ENCODE results near the gene GLB1L2.
"Not testable (repeated sequence)": the region's sequence is repeated elsewhere in the genome, so short reads cannot be mapped to it uniquely, and the experiment has no call there.

The GLB1L2 gene

DNA sequence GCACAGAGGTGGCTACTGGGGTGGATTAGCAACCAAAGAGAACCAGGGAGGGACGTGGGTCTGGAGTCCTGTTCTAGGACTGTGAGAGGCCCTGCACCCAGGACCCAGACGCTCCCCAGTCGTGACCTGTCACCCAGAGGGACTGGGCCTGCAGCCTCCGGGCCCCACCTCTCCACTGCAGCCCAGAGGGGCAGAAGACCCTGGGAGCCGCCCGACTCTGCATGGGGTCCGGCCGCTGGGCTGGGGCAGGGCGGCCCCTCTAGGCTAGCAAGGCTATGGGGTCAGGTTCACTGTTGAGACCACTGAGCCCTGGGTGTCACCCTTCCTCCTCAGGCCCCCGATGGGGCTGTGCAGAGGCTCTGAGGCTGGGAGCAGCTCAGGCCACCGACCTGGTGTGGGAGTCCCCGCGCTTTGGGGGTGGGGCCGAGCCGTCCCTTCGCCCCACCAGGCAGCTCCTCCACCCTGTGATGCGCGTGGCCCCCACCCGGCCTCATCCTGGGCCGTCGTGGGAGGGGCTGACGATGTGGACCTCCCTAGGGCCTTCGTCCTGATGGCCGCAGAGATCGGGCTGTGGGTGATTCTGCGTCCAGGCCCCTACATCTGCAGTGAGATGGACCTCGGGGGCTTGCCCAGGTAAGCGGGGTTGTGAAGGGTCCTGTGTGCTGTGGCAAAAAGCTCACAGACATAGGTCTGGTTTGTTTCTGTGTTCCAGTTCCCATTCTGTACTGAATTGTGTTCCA is 12.9 kb downstream of the GLB1L2 start:
- H3K27ac ChIP-seq (ENCODE audit: low read depth, low read length); H3K14ac ChIP-seq (ENCODE audit: low read length); H3K4ac ChIP-seq (ENCODE audit: low read depth, low read length); H2AK5ac ChIP-seq (ENCODE audit: low read length); H2BK12ac ChIP-seq (ENCODE audit: low read length); H3K79me1 ChIP-seq (ENCODE audit: low read length); H3K9me3 ChIP-seq (ENCODE audit: insufficient read depth, low read depth, low read length); H3K27me3 ChIP-seq (ENCODE audit: insufficient read depth, low read length); H4K91ac ChIP-seq (ENCODE audit: low read depth, low read length); H2BK120ac ChIP-seq (ENCODE audit: insufficient read depth, low read length, poor library complexity); H2AFZ ChIP-seq (ENCODE audit: insufficient read depth, low read length, poor library complexity); H3K4me2 ChIP-seq (ENCODE audit: low read length); H3K23ac ChIP-seq (ENCODE audit: low read length); H3K79me2 ChIP-seq (ENCODE audit: control insufficient read depth, insufficient read depth, low read length, poor library complexity); H3K4me3 ChIP-seq (ENCODE audit: low read depth, low read length); DNase-seq; H4K8ac ChIP-seq (ENCODE audit: low read depth, low read length); H2BK5ac ChIP-seq (ENCODE audit: low read depth, low read length, poor library complexity); H3K36me3 ChIP-seq (ENCODE audit: control insufficient read depth in 1 of 2, insufficient read depth in 2 of 2, low read length in 2 of 2); H4K12ac ChIP-seq (ENCODE audit: low read depth, low read length); H3K9ac ChIP-seq (ENCODE audit: low read length); H3K4me1 ChIP-seq (ENCODE audit: control insufficient read depth in 1 of 2, insufficient read depth in 2 of 2, low read length in 2 of 2); H3K18ac ChIP-seq (ENCODE audit: low read length): not testable (repeated sequence)
- WGBS (ENCODE audit: extremely low coverage, insufficient coverage, insufficient read length): no CpG with 5 or more reads among the region's 28 CpGs

GRCh38 chr11:134345237-134345550 is 13.4 kb downstream of the GLB1L2 start:
- no peak overlapping the region for H2BK120ac ChIP-seq (ENCODE audit: insufficient read depth, low read length, poor library complexity)
- H3K9me3 ChIP-seq (ENCODE audit: insufficient read depth, low read depth, low read length): peaks cover 3% of the 10 kb centered on the region
- no peak overlapping the region for H3K18ac ChIP-seq (ENCODE audit: low read length)
- DNase-seq: peak in 1 of 2 donors; percentile 46
- H2AK5ac ChIP-seq (ENCODE audit: low read length): no peak overlapping the region
- no peaks in the 10 kb centered on the region for H3K27me3 ChIP-seq (ENCODE audit: insufficient read depth, low read length)
- no CpG with 5 or more reads among the region's 4 CpGs for WGBS (ENCODE audit: extremely low coverage, insufficient coverage, insufficient read length)
- no peak overlapping the region for H2BK12ac ChIP-seq (ENCODE audit: low read length)
- H3K4me2 ChIP-seq (ENCODE audit: low read length): no peak overlapping the region
- no peaks in the 10 kb centered on the region for H3K36me3 ChIP-seq (ENCODE audit: control insufficient read depth in 1 of 2, insufficient read depth in 2 of 2, low read length in 2 of 2)
- no peak overlapping the region for H3K14ac ChIP-seq (ENCODE audit: low read length)
- H2BK5ac ChIP-seq (ENCODE audit: low read depth, low read length, poor library complexity): no peak overlapping the region
- H3K9ac ChIP-seq (ENCODE audit: low read length): no peak overlapping the region
- H2AFZ ChIP-seq (ENCODE audit: insufficient read depth, low read length, poor library complexity): no peak overlapping the region
- no peak overlapping the region for H3K27ac ChIP-seq (ENCODE audit: low read depth, low read length)
- no peak overlapping the region for H3K23ac ChIP-seq (ENCODE audit: low read length)
- H3K79me2 ChIP-seq (ENCODE audit: control insufficient read depth, insufficient read depth, low read length, poor library complexity): no peaks in the 10 kb centered on the region
- H4K91ac ChIP-seq (ENCODE audit: low read depth, low read length): no peak overlapping the region
- no peaks in the 10 kb centered on the region for H3K4me1 ChIP-seq (ENCODE audit: control insufficient read depth in 1 of 2, insufficient read depth in 2 of 2, low read length in 2 of 2)
- no peak overlapping the region for H3K4ac ChIP-seq (ENCODE audit: low read depth, low read length)
- H3K79me1 ChIP-seq (ENCODE audit: low read length): no peaks in the 10 kb centered on the region
- H4K8ac ChIP-seq (ENCODE audit: low read depth, low read length): no peak overlapping the region
- no peak overlapping the region for H3K4me3 ChIP-seq (ENCODE audit: low read depth, low read length)
- no peak overlapping the region for H4K12ac ChIP-seq (ENCODE audit: low read depth, low read length)

DNA sequence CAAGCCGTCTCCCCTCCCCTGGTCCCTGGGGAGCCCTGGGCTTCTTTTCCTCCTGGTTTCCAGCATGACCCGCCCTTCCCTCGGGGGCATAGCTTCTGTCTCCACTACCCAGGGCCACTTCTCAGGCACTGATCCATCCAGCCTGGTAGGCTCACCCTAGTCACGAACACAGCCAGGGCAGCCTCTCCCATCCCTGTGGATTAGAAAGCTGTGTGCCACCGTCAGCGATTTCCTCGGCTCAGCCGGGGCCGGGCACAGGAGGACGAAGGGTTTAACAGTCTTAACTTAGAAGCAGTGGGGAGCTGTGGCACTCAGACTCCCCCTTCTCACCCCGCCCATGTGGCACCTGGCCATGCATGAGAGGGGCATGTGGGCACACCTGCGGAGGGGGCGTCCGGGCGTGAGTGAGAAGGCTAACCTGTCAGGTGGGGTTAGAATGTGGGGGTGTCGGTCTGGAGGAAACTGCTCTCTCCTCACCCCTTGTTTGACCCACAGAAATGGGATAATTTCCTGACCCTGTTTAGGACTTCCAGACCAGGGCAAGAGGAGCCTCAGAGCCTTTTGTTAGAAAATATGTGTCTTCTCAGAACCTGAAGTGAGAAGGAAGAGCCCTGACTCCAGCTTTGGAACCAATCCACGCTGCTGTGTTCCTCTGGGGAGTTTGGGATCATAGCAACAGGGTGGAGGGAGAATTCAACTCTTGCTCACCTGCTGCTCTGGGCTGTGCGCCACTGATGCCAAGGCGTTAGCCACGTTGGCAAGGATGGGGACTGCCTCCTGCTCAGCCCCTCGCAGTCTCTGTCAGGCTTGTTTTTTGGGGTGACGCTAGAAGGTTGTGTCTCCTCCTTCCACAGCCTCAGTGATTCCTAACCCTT is 14.6 kb downstream of the GLB1L2 start:
- Histone ChIP-seq H3K27ac (ENCODE audit: low read depth, low read length) (no peak overlapping the region), H3K4ac (ENCODE audit: low read depth, low read length) (no peak overlapping the region), H3K23ac (ENCODE audit: low read length) (no peak overlapping the region), H3K4me1 (ENCODE audit: control insufficient read depth in 1 of 2, insufficient read depth in 2 of 2, low read length in 2 of 2) (no peaks in the 10 kb centered on the region), H3K4me2 (ENCODE audit: low read length) (no peak overlapping the region), H3K27me3 (ENCODE audit: insufficient read depth, low read length) (no peaks in the 10 kb centered on the region), H4K12ac (ENCODE audit: low read depth, low read length) (no peak overlapping the region), H3K9me3 (ENCODE audit: insufficient read depth, low read depth, low read length) (peaks cover 3% of the 10 kb centered on the region), H3K36me3 (ENCODE audit: control insufficient read depth in 1 of 2, insufficient read depth in 2 of 2, low read length in 2 of 2) (no peaks in the 10 kb centered on the region), H3K4me3 (ENCODE audit: low read depth, low read length) (no peak overlapping the region), H3K79me2 (ENCODE audit: control insufficient read depth, insufficient read depth, low read length, poor library complexity) (no peaks in the 10 kb centered on the region), H2BK12ac (ENCODE audit: low read length) (no peak overlapping the region), H3K18ac (ENCODE audit: low read length) (no peak overlapping the region), H2AFZ (ENCODE audit: insufficient read depth, low read length, poor library complexity) (no peak overlapping the region), H2BK120ac (ENCODE audit: insufficient read depth, low read length, poor library complexity) (no peak overlapping the region), H3K14ac (ENCODE audit: low read length) (no peak overlapping the region), H3K9ac (ENCODE audit: low read length) (no peak overlapping the region), H4K91ac (ENCODE audit: low read depth, low read length) (no peak overlapping the region), H3K79me1 (ENCODE audit: low read length) (no peaks in the 10 kb centered on the region), H4K8ac (ENCODE audit: low read depth, low read length) (no peak overlapping the region), H2BK5ac (ENCODE audit: low read depth, low read length, poor library complexity) (no peak overlapping the region), H2AK5ac (ENCODE audit: low read length) (no peak overlapping the region)
- WGBS (ENCODE audit: extremely low coverage, insufficient coverage, insufficient read length): no CpG with 5 or more reads among the region's 22 CpGs
- DNase-seq: peak; percentile 42 to 73

DNA sequence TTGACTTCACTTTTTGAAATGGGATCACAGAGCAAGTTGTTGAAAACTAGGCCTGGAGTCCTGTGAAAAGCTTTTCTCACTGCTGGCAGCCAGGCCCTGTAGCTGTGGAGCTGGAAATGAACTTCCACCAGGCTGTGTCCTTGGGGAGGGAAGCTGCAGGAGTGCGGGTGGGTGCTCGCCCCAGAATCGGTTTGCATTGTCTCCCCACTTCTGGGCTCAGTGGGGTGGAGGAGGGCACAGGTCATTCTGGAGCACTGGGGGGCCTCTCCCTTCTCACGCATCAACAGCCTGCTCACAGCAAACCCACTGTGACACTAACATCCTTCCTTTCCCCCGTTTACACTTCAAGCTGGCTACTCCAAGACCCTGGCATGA is 15.2 kb downstream of the GLB1L2 start:
- H3K27ac ChIP-seq (ENCODE audit: low read depth, low read length): no peak overlapping the region
- no peak overlapping the region for H2AK5ac ChIP-seq (ENCODE audit: low read length)
- H3K4ac ChIP-seq (ENCODE audit: low read depth, low read length): no peak overlapping the region
- H4K8ac ChIP-seq (ENCODE audit: low read depth, low read length): no peak overlapping the region
- no peak overlapping the region for H4K12ac ChIP-seq (ENCODE audit: low read depth, low read length)
- H3K9me3 ChIP-seq (ENCODE audit: insufficient read depth, low read depth, low read length): peaks cover 3% of the 10 kb centered on the region
- no peak overlapping the region for H4K91ac ChIP-seq (ENCODE audit: low read depth, low read length)
- no peak overlapping the region for H3K18ac ChIP-seq (ENCODE audit: low read length)
- no CpG with 5 or more reads among the region's 5 CpGs for WGBS (ENCODE audit: extremely low coverage, insufficient coverage, insufficient read length)
- no peaks in the 10 kb centered on the region for H3K79me2 ChIP-seq (ENCODE audit: control insufficient read depth, insufficient read depth, low read length, poor library complexity)
- H2AFZ ChIP-seq (ENCODE audit: insufficient read depth, low read length, poor library complexity): no peak overlapping the region
- H3K14ac ChIP-seq (ENCODE audit: low read length): no peak overlapping the region
- DNase-seq: no peak
- H3K4me2 ChIP-seq (ENCODE audit: low read length): no peak overlapping the region
- H2BK12ac ChIP-seq (ENCODE audit: low read length): no peak overlapping the region
- H3K79me1 ChIP-seq (ENCODE audit: low read length): no peaks in the 10 kb centered on the region
- no peak overlapping the region for H2BK5ac ChIP-seq (ENCODE audit: low read depth, low read length, poor library complexity)
- H3K36me3 ChIP-seq (ENCODE audit: control insufficient read depth in 1 of 2, insufficient read depth in 2 of 2, low read length in 2 of 2): no peaks in the 10 kb centered on the region
- no peak overlapping the region for H3K4me3 ChIP-seq (ENCODE audit: low read depth, low read length)
- H3K23ac ChIP-seq (ENCODE audit: low read length): no peak overlapping the region
- H3K27me3 ChIP-seq (ENCODE audit: insufficient read depth, low read length): no peaks in the 10 kb centered on the region
- no peaks in the 10 kb centered on the region for H3K4me1 ChIP-seq (ENCODE audit: control insufficient read depth in 1 of 2, insufficient read depth in 2 of 2, low read length in 2 of 2)
- H2BK120ac ChIP-seq (ENCODE audit: insufficient read depth, low read length, poor library complexity): no peak overlapping the region
- no peak overlapping the region for H3K9ac ChIP-seq (ENCODE audit: low read length)

Data from trophoblast cell (in vitro differentiated cells and primary cell).